ENCODE data around the gene TRMT2A.
"Not testable (repeated sequence)": the region's sequence is repeated elsewhere in the genome, so short reads cannot be mapped to it uniquely, and the experiment has no call there.

Gene TRMT2A

DNA sequence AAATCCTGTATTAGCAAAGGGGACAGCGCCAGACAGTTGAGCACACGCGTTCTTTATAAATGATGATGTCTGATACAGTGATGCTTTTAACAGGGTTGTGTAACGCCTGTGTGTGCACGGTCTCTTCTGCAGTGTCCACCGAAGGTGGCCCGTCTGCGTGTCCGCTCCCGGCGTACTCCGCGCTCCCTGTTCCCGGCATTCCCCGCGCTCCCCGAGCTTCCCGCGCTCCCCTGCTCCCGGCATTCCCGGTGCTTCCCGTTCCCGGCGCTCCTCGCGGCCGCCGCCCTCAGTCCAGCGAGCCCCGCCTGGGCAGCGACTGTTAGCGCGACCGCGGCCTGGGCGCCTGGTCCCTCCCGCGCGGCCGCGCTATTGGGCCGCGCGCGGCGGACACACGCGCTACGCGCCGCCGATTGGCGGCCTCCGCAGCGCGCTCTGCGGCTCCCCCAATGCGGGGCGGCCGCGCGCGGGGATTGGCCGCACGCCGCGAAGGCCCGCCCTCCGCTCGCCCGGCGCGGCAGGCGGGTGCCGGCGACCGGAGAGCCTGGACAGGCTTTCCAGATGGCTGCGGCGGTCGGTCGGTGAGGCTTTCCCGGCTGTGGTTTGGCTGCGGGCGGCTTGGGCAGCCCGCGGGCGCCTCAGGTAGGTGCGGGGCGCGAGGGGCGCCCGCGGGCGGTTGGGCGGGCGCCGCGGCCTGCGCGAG lies 37.1 kb downstream of the TRMT2A start, which contains the start of gene DGCR8:
TSS of gene DGCR8 (plus strand) at position 497 of the 700 bp plus-strand sequence. CDS start 5,723 bp downstream, outside the sequence.
- DNase-seq (ENCODE audit: low read depth), result peak; percentile 77
- TF ChIP-seq, protein P1, sequence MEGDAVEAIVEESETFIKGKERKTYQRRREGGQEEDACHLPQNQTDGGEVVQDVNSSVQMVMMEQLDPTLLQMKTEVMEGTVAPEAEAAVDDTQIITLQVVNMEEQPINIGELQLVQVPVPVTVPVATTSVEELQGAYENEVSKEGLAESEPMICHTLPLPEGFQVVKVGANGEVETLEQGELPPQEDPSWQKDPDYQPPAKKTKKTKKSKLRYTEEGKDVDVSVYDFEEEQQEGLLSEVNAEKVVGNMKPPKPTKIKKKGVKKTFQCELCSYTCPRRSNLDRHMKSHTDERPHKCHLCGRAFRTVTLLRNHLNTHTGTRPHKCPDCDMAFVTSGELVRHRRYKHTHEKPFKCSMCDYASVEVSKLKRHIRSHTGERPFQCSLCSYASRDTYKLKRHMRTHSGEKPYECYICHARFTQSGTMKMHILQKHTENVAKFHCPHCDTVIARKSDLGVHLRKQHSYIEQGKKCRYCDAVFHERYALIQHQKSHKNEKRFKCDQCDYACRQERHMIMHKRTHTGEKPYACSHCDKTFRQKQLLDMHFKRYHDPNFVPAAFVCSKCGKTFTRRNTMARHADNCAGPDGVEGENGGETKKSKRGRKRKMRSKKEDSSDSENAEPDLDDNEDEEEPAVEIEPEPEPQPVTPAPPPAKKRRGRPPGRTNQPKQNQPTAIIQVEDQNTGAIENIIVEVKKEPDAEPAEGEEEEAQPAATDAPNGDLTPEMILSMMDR (IDR thresholded peaks at IDR 0.05; ENCODE audit: low read depth, low read length, missing control alignments), result no peak
- H3K4me3 ChIP-seq (ENCODE audit: low read depth, low read length), result peak within 1 kb of the TSS; percentile 84
- in situ Hi-C loops (cut with HindIII; ENCODE audit: low sequenced_read_pairs), result no loop called here

DNA sequence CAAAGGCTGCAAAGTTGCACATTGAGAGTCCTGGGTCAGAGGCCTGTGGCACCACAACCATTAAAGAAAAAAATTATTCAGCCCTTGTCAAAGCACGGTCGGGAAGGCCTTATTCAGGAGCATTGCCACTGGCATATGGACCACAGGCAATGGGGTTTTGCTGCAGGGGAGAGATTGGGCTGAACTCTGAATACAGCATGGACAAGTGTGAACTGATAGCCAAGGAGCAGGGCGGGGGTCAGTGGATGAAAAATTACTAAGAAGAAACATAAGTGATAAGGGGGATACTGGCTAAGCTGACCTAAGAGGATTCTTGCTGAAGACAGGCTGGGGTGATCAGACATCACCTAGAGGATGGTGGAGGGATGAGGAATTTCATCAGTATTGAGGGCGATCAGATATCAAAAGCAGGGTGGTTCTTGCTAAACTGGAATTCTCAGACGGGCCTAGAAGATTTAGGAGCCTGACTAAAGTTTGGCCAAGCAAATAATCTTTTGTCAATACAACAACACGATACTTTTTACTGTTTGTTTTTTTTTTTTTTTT lies 40.3 kb downstream of the TRMT2A start:
- TF ChIP-seq, protein P1 (IDR thresholded peaks at IDR 0.05; ENCODE audit: low read depth, low read length, missing control alignments), result no peak
- no peak overlapping the region for H3K4me3 ChIP-seq (ENCODE audit: low read depth, low read length)
- DNase-seq (ENCODE audit: low read depth), result no peak
- in situ Hi-C loops (cut with HindIII; ENCODE audit: low sequenced_read_pairs), result no loop called here

DNA sequence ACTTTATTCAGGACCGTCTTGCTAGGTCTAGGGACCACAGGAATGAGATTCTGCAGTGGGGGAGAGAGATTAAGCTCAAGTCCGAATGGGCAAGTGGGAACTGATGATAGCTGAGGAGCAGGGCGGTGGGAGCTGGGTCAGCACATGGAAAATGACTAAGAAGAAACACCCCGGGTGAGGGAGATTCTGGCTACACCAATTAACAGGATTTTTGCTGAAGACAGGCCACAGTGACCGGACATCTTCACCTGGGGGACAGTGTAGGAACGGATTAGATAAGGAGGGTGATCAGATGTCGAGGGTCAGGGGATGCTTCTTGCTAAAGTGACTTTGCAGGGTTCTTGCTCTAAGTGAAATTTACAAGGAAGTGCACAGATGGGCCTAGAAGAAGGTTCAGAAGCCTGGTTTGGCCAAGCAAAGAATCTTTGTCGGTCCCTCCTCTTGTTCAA lies 45.5 kb downstream of the TRMT2A start:
- H3K4me3 ChIP-seq (ENCODE audit: low read depth, low read length), result no peak overlapping the region
- no peak for DNase-seq (ENCODE audit: low read depth)
- in situ Hi-C loops (cut with HindIII; ENCODE audit: low sequenced_read_pairs), result no loop called here
- TF ChIP-seq, protein P1 (IDR thresholded peaks at IDR 0.05; ENCODE audit: low read depth, low read length, missing control alignments), result no peak

DNA sequence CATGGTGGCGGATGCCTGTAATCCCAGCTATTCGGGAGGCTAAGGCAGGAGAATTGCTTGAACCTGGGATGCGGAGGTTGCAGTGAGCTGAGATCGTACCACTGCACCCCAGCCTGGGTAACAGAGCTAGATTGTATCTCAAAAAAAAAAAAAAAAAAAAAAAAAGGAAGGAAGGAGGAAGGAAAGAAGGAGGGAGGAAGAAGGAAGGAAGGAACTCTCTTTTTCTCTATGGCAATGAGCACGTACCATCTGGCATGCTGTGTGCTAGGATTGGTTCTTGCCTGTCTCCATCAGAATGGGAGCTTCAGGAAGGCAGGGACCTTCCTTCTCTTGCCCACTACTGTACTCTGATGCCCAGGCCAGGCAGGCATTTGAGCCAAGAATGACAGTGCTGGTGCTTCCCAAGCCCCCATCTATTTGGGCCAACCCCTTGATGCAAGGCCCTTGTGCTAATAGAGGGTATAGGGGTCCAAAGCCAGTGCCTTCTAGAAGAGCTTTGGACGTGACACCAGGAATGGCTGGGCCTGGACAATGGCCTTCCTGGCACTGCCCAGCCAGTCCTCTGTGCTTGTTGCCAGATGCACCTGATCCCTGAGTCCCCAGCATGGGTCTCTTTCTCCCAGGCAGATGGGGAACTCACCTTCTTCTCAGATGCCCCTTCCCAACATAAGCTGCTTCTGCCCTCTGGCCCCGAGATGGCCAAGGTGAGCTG lies 47.5 kb downstream of the TRMT2A start:
- TF ChIP-seq, protein P1 (IDR thresholded peaks at IDR 0.05; ENCODE audit: low read depth, low read length, missing control alignments), result no peak
- no peak for DNase-seq (ENCODE audit: low read depth)
- no peak overlapping the region for H3K4me3 ChIP-seq (ENCODE audit: low read depth, low read length)
- in situ Hi-C loops (cut with HindIII; ENCODE audit: low sequenced_read_pairs), result no loop called here

DNA sequence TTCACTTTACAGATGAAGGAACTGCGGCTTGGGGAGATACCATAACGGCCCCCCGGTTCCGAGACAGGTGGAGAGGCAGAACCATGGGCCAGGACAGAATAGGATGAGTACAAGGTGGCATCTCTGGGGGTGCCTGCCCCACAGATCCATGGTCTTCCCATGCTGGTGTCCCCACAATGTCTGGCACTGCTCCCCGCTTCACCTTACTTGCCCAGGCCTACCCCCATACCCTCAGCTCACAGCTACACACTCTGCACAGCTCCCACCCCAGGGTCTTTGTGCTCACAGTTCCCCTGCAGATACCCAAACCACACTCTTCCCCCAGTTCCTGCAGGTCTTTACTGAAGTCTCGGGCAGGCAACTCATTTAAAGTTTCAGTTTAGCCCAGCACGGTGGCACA lies 48.4 kb downstream of the TRMT2A start:
- TF ChIP-seq, protein P1 (IDR thresholded peaks at IDR 0.05; ENCODE audit: low read depth, low read length, missing control alignments), result no peak
- no peak for DNase-seq (ENCODE audit: low read depth)
- in situ Hi-C loops (cut with HindIII; ENCODE audit: low sequenced_read_pairs), result no loop called here
- no peak overlapping the region for H3K4me3 ChIP-seq (ENCODE audit: low read depth, low read length)

DNA sequence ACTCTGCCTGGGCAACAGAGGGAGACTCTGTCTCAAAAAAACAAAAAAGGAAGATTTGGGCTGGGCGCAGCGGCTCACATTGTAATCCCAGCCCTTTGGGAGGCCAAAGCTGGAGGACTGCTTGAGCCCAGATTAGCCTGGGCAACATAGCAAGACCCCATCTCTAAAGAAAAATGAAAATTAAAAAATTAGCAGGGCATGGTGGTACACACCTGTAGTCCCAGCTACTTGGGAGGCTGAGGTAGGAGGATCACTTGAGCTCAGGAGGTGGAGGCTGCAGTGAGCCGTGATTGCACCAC lies 49.7 kb downstream of the TRMT2A start:
- DNase-seq (ENCODE audit: low read depth); in situ Hi-C loops (cut with HindIII; ENCODE audit: low sequenced_read_pairs); H3K4me3 ChIP-seq (ENCODE audit: low read depth, low read length): not testable (repeated sequence)

Data from astrocyte of the cerebellum (primary cell).